NCI-H187 (cell line): ENCODE results near the gene EDN2.

Source experiments
- DNase-seq, 2 experiments: peaks; one replicate each; lab custom pipeline; 2025; lab: John Stamatoyannopoulos, UW

Gene EDN2

DNA sequence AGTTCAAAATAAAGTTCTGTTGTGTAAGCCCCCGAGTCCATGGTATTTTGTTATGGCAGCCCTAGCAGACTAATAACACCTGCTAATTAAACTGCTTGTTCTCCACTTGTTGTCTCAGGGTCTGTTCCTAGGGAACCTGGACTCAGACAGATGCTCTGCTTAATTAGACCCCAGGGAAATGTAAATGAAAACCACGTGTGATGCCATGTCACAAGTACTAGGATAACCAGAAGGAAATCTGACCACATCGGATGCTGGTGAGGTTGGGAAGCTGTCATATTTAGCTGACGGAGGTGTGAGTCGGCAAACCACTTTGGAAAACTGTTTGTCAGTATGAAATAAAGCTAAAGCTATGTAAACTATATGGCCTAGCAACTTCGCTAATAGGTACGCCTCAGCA lies 19.6 kb downstream of the EDN2 start:
- no peak for DNase-seq

DNA sequence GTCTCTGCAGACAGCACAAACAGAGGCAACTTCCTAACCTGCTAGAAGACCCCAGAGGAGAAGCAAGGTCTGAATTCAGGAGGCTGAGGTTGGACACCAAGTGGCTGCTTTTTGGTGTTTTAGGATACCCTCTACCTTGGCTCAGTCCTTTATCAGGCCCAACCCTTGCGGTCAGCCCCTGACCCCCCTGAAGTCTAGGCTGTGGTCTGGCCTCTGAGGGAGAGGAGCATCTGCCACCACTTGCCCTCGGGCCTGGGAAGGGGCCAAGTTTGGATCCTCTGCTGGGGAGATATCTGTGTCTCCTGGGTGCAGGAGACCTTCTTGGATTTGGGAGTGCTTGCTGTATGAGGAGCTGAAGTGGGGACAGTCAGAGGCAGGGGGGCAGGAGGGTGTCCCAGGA lies 21.0 kb downstream of the EDN2 start:
- no peak for DNase-seq

GRCh38 chr1:41462680-41463004 lies 21.8 kb downstream of the EDN2 start:
- no peak for DNase-seq

- no peak for DNase-seq
Observed at GRCh38 chr1:41461790-41462679, 22.4 kb downstream of the EDN2 start.

DNA sequence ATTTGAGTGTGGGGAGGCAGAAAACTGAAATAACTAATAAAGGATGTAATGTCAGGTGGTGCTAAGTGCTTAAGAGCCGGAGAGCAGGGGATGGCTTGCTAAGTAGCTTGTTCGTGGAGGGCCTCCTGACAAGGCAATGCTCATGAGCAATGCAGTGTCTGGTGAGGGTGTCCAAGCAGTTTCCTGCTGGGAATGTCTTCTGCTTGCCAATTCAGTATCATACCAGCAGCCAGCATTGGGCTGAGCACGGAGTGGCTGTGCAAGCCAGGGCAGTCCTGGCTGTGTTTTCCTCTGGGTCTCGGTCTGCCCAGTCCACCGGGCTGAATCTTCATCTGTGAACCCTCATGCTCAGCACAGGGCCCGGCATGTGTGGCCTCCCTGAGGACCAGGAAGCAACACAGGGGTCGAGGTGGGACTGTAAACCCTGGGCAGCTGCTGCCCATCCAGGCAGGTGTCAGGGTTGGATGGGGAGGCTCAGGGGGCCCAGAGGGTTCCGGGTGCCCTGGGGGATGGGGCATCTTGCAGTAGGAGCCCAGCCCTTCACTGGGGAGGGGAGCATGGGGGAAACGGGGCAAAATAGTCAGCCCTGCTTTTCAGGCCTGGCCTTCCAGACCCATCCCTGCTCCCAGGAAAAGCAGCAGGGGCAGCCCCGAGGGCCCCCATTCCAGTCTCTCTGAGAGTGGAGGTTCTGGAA lies 27.5 kb downstream of the EDN2 start:
- DNase-seq, result no peak

GRCh38 chr1:41455479-41456332 lies 28.8 kb downstream of the EDN2 start:
- DNase-seq, result no peak

DNA sequence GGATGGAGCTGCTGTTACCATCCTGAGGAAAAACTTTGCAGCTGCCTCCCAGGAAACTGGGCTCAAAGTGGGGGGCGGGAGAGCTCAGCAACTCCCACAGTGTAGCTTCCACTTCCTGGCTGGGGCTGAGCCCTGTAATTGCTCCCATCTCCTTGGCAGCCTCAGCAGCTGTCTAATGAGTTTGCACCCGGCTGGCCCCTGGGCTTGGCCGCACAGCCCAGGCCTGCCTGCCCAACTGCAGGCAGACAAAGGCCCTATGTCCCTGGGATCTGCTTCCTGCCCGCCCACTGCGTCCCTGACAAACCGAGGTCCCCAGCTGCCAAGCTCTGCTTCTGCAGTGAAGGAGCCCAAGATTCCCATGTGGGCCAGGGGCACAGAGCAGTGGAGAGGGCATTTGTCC lies 30.1 kb downstream of the EDN2 start:
- no peak for DNase-seq

- no peak for DNase-seq
Observed at GRCh38 chr1:41452704-41453290, 31.7 kb downstream of the EDN2 start.

DNA sequence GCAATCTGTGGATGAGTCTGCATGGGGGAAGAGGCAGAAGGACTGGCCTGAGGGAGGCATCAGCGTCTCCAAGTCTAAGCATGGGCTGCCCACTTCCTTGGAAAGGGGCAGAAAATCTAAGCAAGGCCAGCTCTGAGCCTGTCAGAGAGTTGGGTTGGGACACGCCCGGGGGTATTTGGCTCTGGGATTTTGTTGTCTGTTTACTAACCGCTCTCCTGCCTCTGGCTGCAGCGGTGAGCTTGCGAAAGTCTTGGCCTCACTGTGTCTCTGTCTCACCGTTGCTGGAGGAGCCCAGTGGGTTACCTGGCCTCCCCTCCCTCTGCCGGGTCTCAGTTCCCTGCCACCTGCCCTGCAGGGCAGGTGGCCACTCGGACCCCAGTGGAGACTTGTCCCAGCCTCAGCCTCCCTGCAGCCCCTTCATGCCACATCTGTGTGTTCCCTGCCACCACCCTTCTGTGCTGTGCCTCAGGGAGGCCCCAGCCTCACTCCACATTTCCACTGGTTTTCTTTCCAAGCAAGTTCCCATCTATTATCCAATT lies 33.7 kb downstream of the EDN2 start:
- DNase-seq, result no peak

- DNase-seq, result no peak
Observed at GRCh38 chr1:41449326-41449921, 35.1 kb downstream of the EDN2 start.

DNA sequence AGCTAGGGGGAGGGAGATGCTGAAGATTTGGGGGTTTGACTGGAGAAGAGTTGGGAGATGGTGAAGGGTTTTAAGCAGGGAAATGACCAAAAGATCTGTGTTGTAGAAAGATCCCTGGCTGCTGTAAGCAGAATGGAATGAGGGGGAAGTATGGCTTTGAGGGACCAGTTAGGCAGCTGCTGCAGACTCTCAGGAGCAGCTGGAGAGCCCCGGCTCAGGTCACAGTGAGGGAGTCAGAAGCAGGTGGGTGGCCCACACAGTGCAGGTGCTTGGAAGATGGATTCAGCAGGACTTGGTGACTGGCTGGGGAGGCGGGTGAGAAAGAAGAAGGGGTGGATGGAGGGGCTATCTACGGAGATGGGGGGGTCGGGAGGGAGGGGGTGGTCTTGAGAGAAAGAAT lies 35.7 kb downstream of the EDN2 start:
- DNase-seq, result no peak

DNA sequence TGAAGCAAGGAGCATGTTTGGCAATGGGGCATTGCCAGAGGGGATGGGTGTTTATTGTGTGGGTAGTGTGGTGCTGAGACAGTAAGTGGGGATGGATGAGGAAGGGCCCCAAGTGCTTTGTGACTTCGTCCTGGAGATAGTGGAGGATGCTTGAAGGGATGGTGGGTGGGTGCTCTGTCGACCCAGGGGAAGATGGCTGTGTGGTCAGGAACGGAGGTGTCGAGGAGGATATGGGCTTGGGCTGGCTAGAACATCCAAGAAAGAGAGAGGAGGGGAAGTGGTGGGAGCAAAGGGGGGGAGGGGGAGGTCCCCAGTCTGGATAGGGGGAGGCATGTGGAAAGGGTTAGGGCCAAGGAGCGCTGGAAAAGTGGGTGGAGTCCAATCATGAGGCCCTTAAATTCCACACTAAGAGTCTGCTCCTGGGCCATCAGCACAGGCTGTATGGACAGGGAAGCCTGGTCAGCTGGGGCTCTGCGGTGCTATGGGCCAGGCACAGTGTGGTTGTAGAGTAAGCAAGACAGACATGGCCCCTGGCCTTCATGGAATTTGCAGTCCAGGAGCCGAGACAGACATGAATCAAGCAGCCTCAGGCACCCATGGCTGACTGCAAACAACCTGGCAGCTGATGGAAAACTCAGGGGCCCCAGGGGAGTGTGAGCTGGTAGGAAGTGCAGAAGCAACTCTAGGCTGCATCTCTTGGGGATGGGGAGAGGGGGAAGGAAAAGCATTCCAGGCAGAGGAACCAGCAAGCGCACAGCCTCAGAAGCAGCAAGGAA lies 36.3 kb downstream of the EDN2 start:
- no peak for DNase-seq

DNA sequence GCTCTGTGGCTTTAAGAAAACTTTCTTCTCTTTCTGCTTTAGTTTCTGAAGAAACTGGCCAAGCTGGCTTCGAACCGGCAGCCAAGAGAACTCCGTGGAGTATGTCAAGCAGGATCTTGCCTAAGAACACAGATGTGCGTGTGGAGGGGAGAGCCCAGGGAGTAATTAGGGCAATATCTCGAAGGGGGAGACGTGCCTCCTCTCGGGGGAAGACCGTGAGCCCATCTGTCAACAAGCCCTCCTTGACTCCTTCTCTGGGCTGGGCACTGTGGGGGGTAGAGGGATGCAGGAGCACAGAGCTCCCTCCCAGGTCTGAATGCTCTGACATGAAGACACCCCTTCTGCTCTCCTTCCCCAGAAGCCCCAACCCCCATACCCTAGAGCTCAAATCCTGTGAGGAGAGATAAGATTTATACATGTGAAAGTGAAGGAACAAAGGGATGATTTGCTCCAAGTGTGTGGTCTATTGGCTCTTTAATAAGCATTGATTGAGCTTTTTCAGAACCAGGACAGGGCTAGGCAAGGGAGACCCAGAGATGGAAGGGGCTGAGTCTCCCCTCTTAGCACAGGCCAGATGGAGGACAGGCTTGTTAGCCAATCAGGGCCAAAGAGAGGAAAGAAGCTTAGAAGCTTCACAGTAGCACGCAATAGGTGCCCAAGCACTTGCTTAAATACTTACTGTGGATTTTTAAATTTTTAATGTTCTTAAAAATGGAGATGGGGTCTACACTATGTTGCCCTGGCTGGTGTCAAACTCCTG lies 37.5 kb downstream of the EDN2 start:
- no peak for DNase-seq

- no peak for DNase-seq
Observed at GRCh38 chr1:41444785-41445184, 39.7 kb downstream of the EDN2 start.

- DNase-seq, result no peak
Observed at GRCh38 chr1:41444246-41444645, 40.2 kb downstream of the EDN2 start.

DNA sequence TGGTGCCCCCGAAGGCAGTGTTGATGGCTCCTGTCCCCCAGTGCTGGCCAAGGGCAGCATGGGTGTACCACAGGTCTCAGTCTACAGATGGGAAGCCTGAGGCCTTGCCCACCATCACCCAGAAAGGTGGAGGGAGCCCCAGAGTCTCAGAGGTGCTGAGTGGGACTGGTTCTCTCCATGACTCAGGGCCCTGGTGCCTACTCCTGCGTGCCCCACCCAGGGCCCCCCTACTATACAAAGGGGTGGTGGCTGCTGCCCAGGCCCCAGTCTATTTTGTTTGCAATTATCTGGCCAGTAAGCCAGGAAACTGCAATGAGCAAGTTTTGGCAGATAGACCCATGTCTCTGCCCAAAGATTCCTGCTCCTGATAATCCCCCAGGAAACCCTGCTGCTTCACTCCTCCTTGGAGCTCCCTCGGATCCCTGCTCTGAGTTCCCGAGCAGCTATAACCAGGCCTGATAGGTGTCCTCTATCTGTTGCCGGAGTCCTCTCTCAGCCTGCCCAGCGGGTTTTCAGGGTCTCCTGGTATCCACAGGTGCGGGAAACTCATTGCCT lies 41.7 kb downstream of the EDN2 start:
- no peak for DNase-seq

DNA sequence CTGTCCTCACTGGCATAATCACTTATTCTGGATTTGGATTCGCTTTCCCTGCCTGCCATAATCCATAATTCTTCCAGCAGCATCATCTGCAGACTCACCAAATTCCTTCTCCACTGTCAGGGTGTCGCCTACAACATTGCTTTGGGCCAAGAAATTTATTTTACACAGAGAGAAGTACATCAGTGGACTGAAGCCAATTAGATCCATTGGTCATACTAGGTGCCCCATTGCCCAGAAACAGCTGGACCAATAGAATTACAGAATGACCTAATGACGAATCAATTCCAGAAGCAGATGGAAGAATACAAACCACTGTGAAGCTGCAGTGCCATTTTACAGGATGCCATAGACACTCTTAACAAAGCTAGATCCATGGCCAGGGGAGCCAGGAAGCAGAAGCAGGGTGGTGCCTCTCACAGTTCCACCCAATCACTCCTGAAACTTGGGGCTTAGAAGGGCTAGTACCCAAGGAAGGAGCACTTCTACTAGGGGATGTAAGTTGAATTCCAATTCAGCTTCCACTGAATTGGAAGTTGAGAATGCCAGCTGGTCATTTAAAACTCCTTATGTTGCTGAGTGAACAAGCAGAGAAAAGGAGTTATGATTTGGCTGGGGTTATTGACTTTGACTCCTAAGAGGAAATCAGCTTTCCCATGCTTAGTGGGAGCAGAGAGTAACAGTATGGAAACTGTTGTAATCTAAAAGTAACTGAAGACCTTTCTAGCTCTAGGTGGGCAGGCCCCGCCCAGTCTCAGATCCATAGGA lies 44.0 kb downstream of the EDN2 start:
- no peak for DNase-seq

GRCh38 chr1:41439234-41439633 lies 45.2 kb downstream of the EDN2 start:
- DNase-seq, result no peak

DNA sequence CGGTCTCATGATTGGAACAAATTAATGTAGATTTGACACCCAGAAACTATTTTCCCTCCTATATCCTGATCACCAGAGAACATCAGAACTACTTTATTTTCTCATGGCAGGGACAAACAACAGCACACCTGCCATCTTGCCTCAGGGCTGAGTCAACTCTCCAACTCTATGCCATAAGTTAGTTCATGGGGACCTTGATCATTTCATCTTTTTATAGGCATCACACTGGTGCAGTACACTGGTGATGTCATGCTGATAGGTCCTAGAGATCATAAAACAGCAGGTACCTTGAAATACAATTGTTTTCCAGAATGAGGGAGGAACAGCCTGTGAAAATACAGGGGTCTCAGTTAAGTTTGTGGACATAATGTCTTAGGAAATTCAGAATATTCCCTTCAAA lies 45.8 kb downstream of the EDN2 start:
- no peak for DNase-seq
